ENCODE data around the gene AMELX. TPM values are rescaled to one million over a fixed set of nuclear protein-coding genes. Genes with fewer than 3 reads are reported as not detected.

AMELX gene
- total and polyA plus RNA-seq, 2 of the 8 experiments (the other 6 are each of a cell fraction or from before 2014, with no cell fraction given) = not detected

GRCh38 chrX:11265352-11265751, 27.9 kb upstream of the AMELX start:
- no peak overlapping the region for H3K4me3 ChIP-seq (ENCODE audit: extremely low read depth in 1 of 4, insufficient read depth in 2 of 4, low read depth in 3 of 4, low read length in 4 of 4)
- no peaks in the 10 kb centered on the region for H4K20me1 ChIP-seq (replicated peaks in 1 of 2; ENCODE audit: control insufficient read depth in 1 of 2, insufficient read depth in 2 of 2, low read length in 2 of 2)
- H2BK120ac ChIP-seq (replicated peaks; ENCODE audit: low read depth, low read length) = no peak overlapping the region
- FAIRE-seq (no peak), DNase-seq (ENCODE audit: low read depth in 1 of 2, low spot score in 2 of 2) (no peak)
- no peak overlapping the region for H3K23ac ChIP-seq (ENCODE audit: insufficient read length)
- H3K36me3 ChIP-seq (ENCODE audit: control insufficient read depth in 2 of 4, insufficient read depth in 4 of 4, low read length in 3 of 4) = no peaks in the 10 kb centered on the region
- H2BK15ac ChIP-seq (ENCODE audit: low read length) = no peak overlapping the region
- CTCF ChIA-PET (ENCODE audit: partially characterized antibody) = no interaction called here
- H4K5ac ChIP-seq (ENCODE audit: insufficient read length, low read depth, low read length) = no peak overlapping the region
- no peak overlapping the region for H2AK5ac ChIP-seq (ENCODE audit: low read depth, low read length)
- no peak overlapping the region for H3K56ac ChIP-seq (replicated peaks; ENCODE audit: insufficient read length, low read depth, low read length)
- H3K27me3 ChIP-seq (replicated peaks in 1 of 4; ENCODE audit: control insufficient read depth in 3 of 4, extremely low read depth in 1 of 4, insufficient read depth in 3 of 4, low read length in 3 of 4) = no peaks in the 10 kb centered on the region
- H2BK12ac ChIP-seq (ENCODE audit: low read depth, low read length) = no peak overlapping the region
- H3K79me2 ChIP-seq (ENCODE audit: control insufficient read depth in 1 of 2, insufficient read depth in 2 of 2, low read length in 2 of 2) = no peaks in the 10 kb centered on the region
- POLR2A ChIA-PET (ENCODE audit: partially characterized antibody) = no interaction called here
- no peak overlapping the region for H4K91ac ChIP-seq (replicated peaks; ENCODE audit: insufficient read length, low read length)
- H3K18ac ChIP-seq (ENCODE audit: extremely low read depth, low read length) = no peak overlapping the region
- no peaks in the 10 kb centered on the region for H3K23me2 ChIP-seq (ENCODE audit: low read depth, low read length)
- H3K4me1 ChIP-seq (replicated peaks in 1 of 4; ENCODE audit: control insufficient read depth in 3 of 4, insufficient read depth in 4 of 4, low read length in 3 of 4) = no peaks in the 10 kb centered on the region
- no peak overlapping the region for H3K4me2 ChIP-seq (ENCODE audit: insufficient read depth in 1 of 2, low read depth in 2 of 2, low read length in 2 of 2)
- 53% methylated on average over 3 of the region's 3 CpGs; no CpG with 5 or more reads in 1 of the 2 experiments for WGBS, 2 experiments (ENCODE audit: extremely low coverage in 1 of 2, insufficient coverage in 1 of 2, insufficient read length in 1 of 2, insufficient replicate concordance in 2 of 2, low coverage in 1 of 2, low lambda C conversion rate in 2 of 2, missing lambda C conversion rate in 1 of 2)
- no peak overlapping the region for H2BK20ac ChIP-seq (ENCODE audit: low read length)
- no peak overlapping the region for H2AFZ ChIP-seq (ENCODE audit: low read length)
- no peaks in the 10 kb centered on the region for H3K79me1 ChIP-seq (ENCODE audit: low read depth, low read length)
- no peak overlapping the region for H4K8ac ChIP-seq (ENCODE audit: extremely low read depth, insufficient read depth, low read length)
- no peak overlapping the region for H2BK5ac ChIP-seq (ENCODE audit: low read depth, low read length)
- H3K14ac ChIP-seq (ENCODE audit: insufficient read length) = no peak overlapping the region
- no peaks in the 10 kb centered on the region for H3K9me3 ChIP-seq (ENCODE audit: insufficient read depth in 2 of 2, low read depth in 1 of 2, low read length in 1 of 2)
- H3K4ac ChIP-seq (replicated peaks; ENCODE audit: insufficient read length, low read depth, low read length) = no peak overlapping the region
- no peak overlapping the region for H3K27ac ChIP-seq (ENCODE audit: low read depth, low read length)
- H3K9ac ChIP-seq (replicated peaks in 1 of 4; ENCODE audit: extremely low read depth in 1 of 4, low read depth in 3 of 4, low read length in 3 of 4) = no peak overlapping the region
- TF ChIP-seq ASH2L (IDR thresholded peaks at IDR 0.05; ENCODE audit: low read length) = no peak
- no peak for TF ChIP-seq HDAC2 (IDR thresholded peaks at IDR 0.05; ENCODE audit: borderline replicate concordance in 1 of 2, low read depth in 2 of 2, low read length in 2 of 2)
- TF ChIP-seq HDAC6 (IDR thresholded peaks at IDR 0.05; ENCODE audit: low read depth, low read length) = no peak
- TF ChIP-seq TEAD4 (IDR thresholded peaks at IDR 0.05; ENCODE audit: low read depth, low read length) = no peak
- TF ChIP-seq FOSL1 (IDR thresholded peaks at IDR 0.05; ENCODE audit: insufficient read depth, low read depth, low read length) = no peak
- TF ChIP-seq CHD2 (IDR thresholded peaks at IDR 0.05; ENCODE audit: low read length) = no peak
- TF ChIP-seq POU5F1 (IDR thresholded peaks at IDR 0.05; ENCODE audit: low read depth, low read length) = no peak
- no peak for TF ChIP-seq USF2 (IDR thresholded peaks at IDR 0.05; ENCODE audit: low read length)
